ENCODE measurements around the gene RALB. TPM values are rescaled to one million over a fixed set of nuclear protein-coding genes. Genes with fewer than 3 reads are reported as not detected.

The RALB gene
- polyA plus RNA-seq, 1 of the 3 experiments (the other 2 are of a cell fraction), result 37.2 TPM

DNA sequence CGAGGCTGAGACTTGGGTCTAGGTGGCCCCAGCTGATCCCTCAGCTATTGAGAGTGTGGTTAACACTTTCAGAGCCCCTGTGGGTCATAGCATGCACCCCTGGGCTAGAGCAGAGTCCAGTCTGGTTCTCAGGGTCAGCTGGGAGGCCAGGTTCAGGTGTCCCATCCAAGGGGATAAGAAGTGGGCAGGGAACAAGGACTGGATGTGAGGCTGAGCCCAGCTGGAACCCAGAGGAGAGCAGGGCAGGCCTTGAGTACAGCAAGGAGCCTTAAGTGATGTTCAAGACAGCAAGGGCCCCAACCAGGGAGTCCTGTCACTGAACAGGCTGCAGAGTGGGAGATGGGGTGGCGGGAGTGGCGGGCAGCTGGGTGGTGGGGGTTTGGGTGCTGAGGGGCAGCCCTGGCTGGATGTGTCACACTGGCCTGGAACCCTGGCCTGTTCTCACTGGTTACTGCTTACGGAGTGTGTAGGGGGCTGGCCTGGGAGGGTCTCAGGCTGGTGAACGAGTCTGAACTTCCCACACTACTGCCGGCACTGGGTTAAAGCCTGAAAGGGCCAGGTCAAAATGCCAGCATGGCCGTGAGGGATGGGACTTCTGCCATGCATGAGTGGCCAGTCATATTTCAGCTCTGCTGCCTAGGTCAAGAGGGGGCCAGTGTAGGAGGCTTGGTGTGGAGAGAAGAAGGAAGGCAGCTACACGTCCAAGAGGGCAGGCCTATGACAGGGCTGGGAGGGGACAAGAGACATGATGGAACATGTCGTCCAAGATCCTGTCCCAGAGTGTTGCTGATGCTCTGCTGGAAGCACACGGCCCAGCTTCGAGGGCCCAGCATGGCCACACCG lies 43.0 kb upstream of the RALB start:
- Histone ChIP-seq H3K27me3 (ENCODE audit: insufficient read depth) (no peaks in the 10 kb centered on the region), H3K79me2 (ENCODE audit: insufficient read depth) (no peaks in the 10 kb centered on the region), H3K9ac (no peak overlapping the region), H3K4me1 (ENCODE audit: control insufficient read depth in 1 of 2, insufficient read depth in 2 of 2, low read depth in 1 of 2, low read length in 1 of 2) (no peaks in the 10 kb centered on the region), H2AFZ (ENCODE audit: low read depth) (no peak overlapping the region), H3K9me3 (no peaks in the 10 kb centered on the region), H4K20me1 (ENCODE audit: insufficient read depth) (no peaks in the 10 kb centered on the region), H3K36me3 (replicated peaks in 1 of 2; ENCODE audit: control insufficient read depth in 1 of 2, insufficient read depth in 2 of 2, low read length in 1 of 2) (no peaks in the 10 kb centered on the region), H3F3A (replicated peaks; ENCODE audit: insufficient read depth) (no peaks in the 10 kb centered on the region), H3K9me2 (no peaks in the 10 kb centered on the region), H3K4me2 (no peak overlapping the region), H3K4me3 (ENCODE audit: low read depth in 2 of 2, low read length in 1 of 2) (no peak overlapping the region), H3K27ac (ENCODE audit: low read depth in 2 of 2, low read length in 1 of 2) (no peak overlapping the region)
- ChIA-PET CTCF (interaction anchor here (1.2 to 2.8 kb wide), 5 partner anchors 10 to 104 kb away, joined by 3 to 8 read pairs (median 4); partner anchors contain the start of gene TMEM185B), POLR2A (no interaction called here)
- WGBS (ENCODE audit: low lambda C conversion rate), result 91% methylated on average over 9 of the region's 12 CpGs
- no peak for DNase-seq
- TF ChIP-seq, protein P1, sequence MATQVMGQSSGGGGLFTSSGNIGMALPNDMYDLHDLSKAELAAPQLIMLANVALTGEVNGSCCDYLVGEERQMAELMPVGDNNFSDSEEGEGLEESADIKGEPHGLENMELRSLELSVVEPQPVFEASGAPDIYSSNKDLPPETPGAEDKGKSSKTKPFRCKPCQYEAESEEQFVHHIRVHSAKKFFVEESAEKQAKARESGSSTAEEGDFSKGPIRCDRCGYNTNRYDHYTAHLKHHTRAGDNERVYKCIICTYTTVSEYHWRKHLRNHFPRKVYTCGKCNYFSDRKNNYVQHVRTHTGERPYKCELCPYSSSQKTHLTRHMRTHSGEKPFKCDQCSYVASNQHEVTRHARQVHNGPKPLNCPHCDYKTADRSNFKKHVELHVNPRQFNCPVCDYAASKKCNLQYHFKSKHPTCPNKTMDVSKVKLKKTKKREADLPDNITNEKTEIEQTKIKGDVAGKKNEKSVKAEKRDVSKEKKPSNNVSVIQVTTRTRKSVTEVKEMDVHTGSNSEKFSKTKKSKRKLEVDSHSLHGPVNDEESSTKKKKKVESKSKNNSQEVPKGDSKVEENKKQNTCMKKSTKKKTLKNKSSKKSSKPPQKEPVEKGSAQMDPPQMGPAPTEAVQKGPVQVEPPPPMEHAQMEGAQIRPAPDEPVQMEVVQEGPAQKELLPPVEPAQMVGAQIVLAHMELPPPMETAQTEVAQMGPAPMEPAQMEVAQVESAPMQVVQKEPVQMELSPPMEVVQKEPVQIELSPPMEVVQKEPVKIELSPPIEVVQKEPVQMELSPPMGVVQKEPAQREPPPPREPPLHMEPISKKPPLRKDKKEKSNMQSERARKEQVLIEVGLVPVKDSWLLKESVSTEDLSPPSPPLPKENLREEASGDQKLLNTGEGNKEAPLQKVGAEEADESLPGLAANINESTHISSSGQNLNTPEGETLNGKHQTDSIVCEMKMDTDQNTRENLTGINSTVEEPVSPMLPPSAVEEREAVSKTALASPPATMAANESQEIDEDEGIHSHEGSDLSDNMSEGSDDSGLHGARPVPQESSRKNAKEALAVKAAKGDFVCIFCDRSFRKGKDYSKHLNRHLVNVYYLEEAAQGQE (IDR thresholded peaks at IDR 0.05; ENCODE audit: low read depth, low read length), result no peak
- TF ChIP-seq SIN3A (IDR thresholded peaks at IDR 0.05; ENCODE audit: borderline replicate concordance, low read depth, low read length), result no peak
- no peak for TF ChIP-seq RCOR1 (IDR thresholded peaks at IDR 0.05; ENCODE audit: low read length)
- no peak for TF ChIP-seq MXI1 (IDR thresholded peaks at IDR 0.05; ENCODE audit: low read depth, low read length)
- TF ChIP-seq, protein P2, sequence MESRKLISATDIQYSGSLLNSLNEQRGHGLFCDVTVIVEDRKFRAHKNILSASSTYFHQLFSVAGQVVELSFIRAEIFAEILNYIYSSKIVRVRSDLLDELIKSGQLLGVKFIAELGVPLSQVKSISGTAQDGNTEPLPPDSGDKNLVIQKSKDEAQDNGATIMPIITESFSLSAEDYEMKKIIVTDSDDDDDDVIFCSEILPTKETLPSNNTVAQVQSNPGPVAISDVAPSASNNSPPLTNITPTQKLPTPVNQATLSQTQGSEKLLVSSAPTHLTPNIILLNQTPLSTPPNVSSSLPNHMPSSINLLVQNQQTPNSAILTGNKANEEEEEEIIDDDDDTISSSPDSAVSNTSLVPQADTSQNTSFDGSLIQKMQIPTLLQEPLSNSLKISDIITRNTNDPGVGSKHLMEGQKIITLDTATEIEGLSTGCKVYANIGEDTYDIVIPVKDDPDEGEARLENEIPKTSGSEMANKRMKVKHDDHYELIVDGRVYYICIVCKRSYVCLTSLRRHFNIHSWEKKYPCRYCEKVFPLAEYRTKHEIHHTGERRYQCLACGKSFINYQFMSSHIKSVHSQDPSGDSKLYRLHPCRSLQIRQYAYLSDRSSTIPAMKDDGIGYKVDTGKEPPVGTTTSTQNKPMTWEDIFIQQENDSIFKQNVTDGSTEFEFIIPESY (IDR thresholded peaks at IDR 0.05; ENCODE audit: borderline replicate concordance, low read depth), result no peak
- no peak for TF ChIP-seq GATA2 (CRISPR knock-in tag; IDR thresholded peaks at IDR 0.05)
- no peak for TF ChIP-seq YY1 (IDR thresholded peaks at IDR 0.05; ENCODE audit: low read depth)
- TF ChIP-seq, protein P3, sequence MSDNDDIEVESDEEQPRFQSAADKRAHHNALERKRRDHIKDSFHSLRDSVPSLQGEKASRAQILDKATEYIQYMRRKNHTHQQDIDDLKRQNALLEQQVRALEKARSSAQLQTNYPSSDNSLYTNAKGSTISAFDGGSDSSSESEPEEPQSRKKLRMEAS (IDR thresholded peaks at IDR 0.05; ENCODE audit: low read depth), result no peak
- no peak for TF ChIP-seq FOXM1 (IDR thresholded peaks at IDR 0.05; ENCODE audit: low read depth)
- no peak for TF ChIP-seq RXRA (IDR thresholded peaks at IDR 0.05; ENCODE audit: borderline replicate concordance, low read depth)
- TF ChIP-seq TCF12 (IDR thresholded peaks at IDR 0.05), result no peak
- TF ChIP-seq, protein P4, sequence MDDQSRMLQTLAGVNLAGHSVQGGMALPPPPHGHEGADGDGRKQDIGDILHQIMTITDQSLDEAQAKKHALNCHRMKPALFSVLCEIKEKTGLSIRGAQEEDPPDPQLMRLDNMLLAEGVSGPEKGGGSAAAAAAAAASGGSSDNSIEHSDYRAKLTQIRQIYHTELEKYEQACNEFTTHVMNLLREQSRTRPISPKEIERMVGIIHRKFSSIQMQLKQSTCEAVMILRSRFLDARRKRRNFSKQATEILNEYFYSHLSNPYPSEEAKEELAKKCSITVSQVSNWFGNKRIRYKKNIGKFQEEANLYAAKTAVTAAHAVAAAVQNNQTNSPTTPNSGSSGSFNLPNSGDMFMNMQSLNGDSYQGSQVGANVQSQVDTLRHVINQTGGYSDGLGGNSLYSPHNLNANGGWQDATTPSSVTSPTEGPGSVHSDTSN (IDR thresholded peaks at IDR 0.05), result no peak
- no peak for TF ChIP-seq RAD21 (IDR thresholded peaks at IDR 0.05; ENCODE audit: low read length)
- TF ChIP-seq SMC3 (IDR thresholded peaks at IDR 0.05; ENCODE audit: low read depth, low read length), result no peak
- TF ChIP-seq, protein P5, sequence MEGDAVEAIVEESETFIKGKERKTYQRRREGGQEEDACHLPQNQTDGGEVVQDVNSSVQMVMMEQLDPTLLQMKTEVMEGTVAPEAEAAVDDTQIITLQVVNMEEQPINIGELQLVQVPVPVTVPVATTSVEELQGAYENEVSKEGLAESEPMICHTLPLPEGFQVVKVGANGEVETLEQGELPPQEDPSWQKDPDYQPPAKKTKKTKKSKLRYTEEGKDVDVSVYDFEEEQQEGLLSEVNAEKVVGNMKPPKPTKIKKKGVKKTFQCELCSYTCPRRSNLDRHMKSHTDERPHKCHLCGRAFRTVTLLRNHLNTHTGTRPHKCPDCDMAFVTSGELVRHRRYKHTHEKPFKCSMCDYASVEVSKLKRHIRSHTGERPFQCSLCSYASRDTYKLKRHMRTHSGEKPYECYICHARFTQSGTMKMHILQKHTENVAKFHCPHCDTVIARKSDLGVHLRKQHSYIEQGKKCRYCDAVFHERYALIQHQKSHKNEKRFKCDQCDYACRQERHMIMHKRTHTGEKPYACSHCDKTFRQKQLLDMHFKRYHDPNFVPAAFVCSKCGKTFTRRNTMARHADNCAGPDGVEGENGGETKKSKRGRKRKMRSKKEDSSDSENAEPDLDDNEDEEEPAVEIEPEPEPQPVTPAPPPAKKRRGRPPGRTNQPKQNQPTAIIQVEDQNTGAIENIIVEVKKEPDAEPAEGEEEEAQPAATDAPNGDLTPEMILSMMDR (IDR thresholded peaks at IDR 0.05), result no peak
- TF ChIP-seq, protein P6, sequence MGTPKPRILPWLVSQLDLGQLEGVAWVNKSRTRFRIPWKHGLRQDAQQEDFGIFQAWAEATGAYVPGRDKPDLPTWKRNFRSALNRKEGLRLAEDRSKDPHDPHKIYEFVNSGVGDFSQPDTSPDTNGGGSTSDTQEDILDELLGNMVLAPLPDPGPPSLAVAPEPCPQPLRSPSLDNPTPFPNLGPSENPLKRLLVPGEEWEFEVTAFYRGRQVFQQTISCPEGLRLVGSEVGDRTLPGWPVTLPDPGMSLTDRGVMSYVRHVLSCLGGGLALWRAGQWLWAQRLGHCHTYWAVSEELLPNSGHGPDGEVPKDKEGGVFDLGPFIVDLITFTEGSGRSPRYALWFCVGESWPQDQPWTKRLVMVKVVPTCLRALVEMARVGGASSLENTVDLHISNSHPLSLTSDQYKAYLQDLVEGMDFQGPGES (IDR thresholded peaks at IDR 0.05; ENCODE audit: low read depth, low read length), result no peak
- no peak for TF ChIP-seq MEF2A (IDR thresholded peaks at IDR 0.05; ENCODE audit: borderline replicate concordance, low read depth)
- TF ChIP-seq RFX5 (IDR thresholded peaks at IDR 0.05; ENCODE audit: low read length), result no peak
- TF ChIP-seq POLR2AphosphoS5 (IDR thresholded peaks at IDR 0.05; ENCODE audit: low read depth, low read length), result no peak

Data from SK-N-SH (cell line).